Nephron (organoid): ENCODE data around the gene PLEKHA5.
A peak's percentile ranks its signal among the peaks of the same experiment; 100 is the strongest.

Experiments
- H3K27ac Mint-ChIP-seq, 3 experiments: 2 replicates each; pipeline ENCODE4 v1.8.0; 2020; ENCODE audit warnings: mixed read lengths in 3 of 3, mild to moderate bottlenecking in 2 of 3, moderate library complexity in 1 of 3
- H3K27me3 Mint-ChIP-seq: 2 replicates; pipeline ENCODE4 v1.8.0; 2021; ENCODE audit warnings: low read depth, mild to moderate bottlenecking, moderate library complexity, mixed read lengths
- H3K36me3 Mint-ChIP-seq: 2 replicates; pipeline ENCODE4 v1.8.0; 2020; ENCODE audit warnings: low read depth, mixed read lengths
- H3K4me1 Mint-ChIP-seq: 2 replicates; pipeline ENCODE4 v1.8.0; 2020; ENCODE audit warnings: mixed read lengths
- H3K4me3 Mint-ChIP-seq, 3 experiments: 2 replicates each; pipeline ENCODE4 v1.8.0; 2020; ENCODE audit warnings: mild to moderate bottlenecking in 3 of 3, mixed read lengths in 3 of 3, moderate library complexity in 2 of 3
- H3K9me3 Mint-ChIP-seq: 2 replicates; pipeline ENCODE4 v1.8.0; 2020; ENCODE audit warnings: mixed read lengths
- CTCF ChIP-seq, 3 experiments: fragments of 200-600 bp; sonication (generic); IDR thresholded peaks; one replicate each; pipeline ENCODE4 v1.5.0; 2021; ENCODE audit warnings: antibody characterized with exemption in 3 of 3; ENCODE audit not compliant: unreplicated experiment in 3 of 3

Gene PLEKHA5

GRCh38 chr12:19298836-19299605 is 169.5 kb downstream of the PLEKHA5 start:
- H3K4me3 Mint-ChIP-seq = no peak overlapping the region
- H3K9me3 Mint-ChIP-seq = no peaks in the 10 kb centered on the region
- H3K36me3 Mint-ChIP-seq = peaks cover 38% of the 10 kb centered on the region
- no peaks in the 10 kb centered on the region for H3K27me3 Mint-ChIP-seq
- TF ChIP-seq CTCF (IDR thresholded peaks at IDR 0.05; ENCODE audit: unreplicated experiment in 3 of 3) = no peak
- no peaks in the 10 kb centered on the region for H3K4me1 Mint-ChIP-seq
- H3K27ac Mint-ChIP-seq = no peak overlapping the region

GRCh38 chr12:19299765-19300164 is 170.2 kb downstream of the PLEKHA5 start:
- no peak overlapping the region for H3K4me3 Mint-ChIP-seq
- H3K36me3 Mint-ChIP-seq = peaks cover 34% of the 10 kb centered on the region
- H3K4me1 Mint-ChIP-seq = no peaks in the 10 kb centered on the region
- no peaks in the 10 kb centered on the region for H3K27me3 Mint-ChIP-seq
- no peak overlapping the region for H3K27ac Mint-ChIP-seq
- no peak for TF ChIP-seq CTCF (IDR thresholded peaks at IDR 0.05; ENCODE audit: unreplicated experiment in 3 of 3)
- H3K9me3 Mint-ChIP-seq = no peaks in the 10 kb centered on the region

GRCh38 chr12:19301223-19301622 is 171.7 kb downstream of the PLEKHA5 start:
- Mint-ChIP-seq H3K4me3 (no peak overlapping the region), H3K27ac (no peak overlapping the region), H3K27me3 (no peaks in the 10 kb centered on the region), H3K9me3 (no peaks in the 10 kb centered on the region), H3K36me3 (peaks cover 44% of the 10 kb centered on the region), H3K4me1 (no peaks in the 10 kb centered on the region)
- no peak for TF ChIP-seq CTCF (IDR thresholded peaks at IDR 0.05; ENCODE audit: unreplicated experiment in 3 of 3)

GRCh38 chr12:19301688-19302087 is 172.2 kb downstream of the PLEKHA5 start:
- Mint-ChIP-seq H3K9me3 (peaks cover 2% of the 10 kb centered on the region), H3K36me3 (peaks cover 44% of the 10 kb centered on the region), H3K27me3 (no peaks in the 10 kb centered on the region), H3K27ac (peak overlapping the region in 2 of 3 experiments; percentile 35 to 37), H3K4me3 (no peak overlapping the region), H3K4me1 (no peaks in the 10 kb centered on the region)
- no peak for TF ChIP-seq CTCF (IDR thresholded peaks at IDR 0.05; ENCODE audit: unreplicated experiment in 3 of 3)

- H3K27ac Mint-ChIP-seq = peak overlapping the region in 2 of 3 experiments; percentile 35 to 37
- TF ChIP-seq CTCF (IDR thresholded peaks at IDR 0.05; ENCODE audit: unreplicated experiment in 3 of 3) = no peak
- H3K9me3 Mint-ChIP-seq = peaks cover 2% of the 10 kb centered on the region
- H3K4me3 Mint-ChIP-seq = no peak overlapping the region
- peaks cover 43% of the 10 kb centered on the region for H3K36me3 Mint-ChIP-seq
- H3K27me3 Mint-ChIP-seq = no peaks in the 10 kb centered on the region
- H3K4me1 Mint-ChIP-seq = no peaks in the 10 kb centered on the region
Measured at GRCh38 chr12:19302100-19302640, 172.6 kb downstream of the PLEKHA5 start.

- Mint-ChIP-seq H3K27me3 (no peaks in the 10 kb centered on the region), H3K9me3 (peaks cover 2% of the 10 kb centered on the region), H3K4me3 (no peak overlapping the region), H3K27ac (no peak overlapping the region), H3K36me3 (peaks cover 52% of the 10 kb centered on the region), H3K4me1 (no peaks in the 10 kb centered on the region)
- no peak for TF ChIP-seq CTCF (IDR thresholded peaks at IDR 0.05; ENCODE audit: unreplicated experiment in 3 of 3)
Measured at GRCh38 chr12:19303496-19303895, 174.0 kb downstream of the PLEKHA5 start.
